Embryonic facial prominence (tissue), 1 donor: ENCODE measurements around the gene PIAS2.
"Not testable (repeated sequence)": the region's sequence is repeated elsewhere in the genome, so short reads cannot be mapped to it uniquely, and the experiment has no call there.

ENCODE experiments used
- DNase-seq: peaks from one replicate; pipeline ENCODE4 v3.0.0-alpha.2; 2016; ENCODE audit errors: extremely low spot score

Gene PIAS2, protein sequence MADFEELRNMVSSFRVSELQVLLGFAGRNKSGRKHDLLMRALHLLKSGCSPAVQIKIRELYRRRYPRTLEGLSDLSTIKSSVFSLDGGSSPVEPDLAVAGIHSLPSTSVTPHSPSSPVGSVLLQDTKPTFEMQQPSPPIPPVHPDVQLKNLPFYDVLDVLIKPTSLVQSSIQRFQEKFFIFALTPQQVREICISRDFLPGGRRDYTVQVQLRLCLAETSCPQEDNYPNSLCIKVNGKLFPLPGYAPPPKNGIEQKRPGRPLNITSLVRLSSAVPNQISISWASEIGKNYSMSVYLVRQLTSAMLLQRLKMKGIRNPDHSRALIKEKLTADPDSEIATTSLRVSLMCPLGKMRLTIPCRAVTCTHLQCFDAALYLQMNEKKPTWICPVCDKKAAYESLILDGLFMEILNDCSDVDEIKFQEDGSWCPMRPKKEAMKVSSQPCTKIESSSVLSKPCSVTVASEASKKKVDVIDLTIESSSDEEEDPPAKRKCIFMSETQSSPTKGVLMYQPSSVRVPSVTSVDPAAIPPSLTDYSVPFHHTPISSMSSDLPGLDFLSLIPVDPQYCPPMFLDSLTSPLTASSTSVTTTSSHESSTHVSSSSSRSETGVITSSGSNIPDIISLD

DNA sequence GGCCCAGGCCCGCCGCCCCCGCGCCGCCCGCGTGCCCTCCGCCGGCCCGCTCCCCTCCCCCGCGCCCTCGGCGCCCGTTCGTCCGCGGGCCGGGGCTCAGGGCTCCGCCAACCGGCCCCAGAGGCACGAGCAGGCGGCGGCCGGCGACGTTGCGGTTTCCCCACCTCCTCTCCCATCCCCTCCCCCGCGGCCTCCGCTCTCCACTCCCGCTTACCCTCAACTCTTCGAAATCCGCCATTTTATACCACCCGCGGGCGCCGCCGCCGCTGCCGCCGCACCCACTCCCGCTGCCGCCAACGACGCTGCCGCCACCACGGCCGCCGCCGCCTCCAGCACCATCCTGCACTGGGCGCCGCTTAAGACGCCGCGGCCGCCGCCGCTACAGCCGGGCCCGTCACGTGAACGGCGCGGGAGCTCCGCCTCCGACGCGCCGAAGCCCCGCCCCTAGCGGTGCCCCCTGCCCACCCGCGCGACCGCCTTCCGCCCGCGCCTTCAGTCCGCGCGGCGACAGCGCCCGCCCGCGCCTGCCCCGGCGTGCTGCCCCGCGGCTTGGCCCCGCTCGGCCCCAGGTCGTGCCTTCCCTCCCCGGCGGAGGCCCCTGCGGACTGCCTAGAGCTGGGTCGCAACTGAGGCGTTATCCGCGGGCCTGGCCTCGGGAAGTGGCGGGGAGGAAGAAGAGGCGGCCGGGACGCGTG, at the start of gene PIAS2, which contains the start of gene KATNAL2:
Gene PIAS2, minus strand, starts transcription at position 400 of the 695 bp plus-strand sequence. Its CDS starts 162 bp downstream, at position 238.
Gene KATNAL2, plus strand, starts transcription at position 495 of the 695 bp plus-strand sequence. CDS start 29,271 bp downstream, outside the sequence.
- DNase-seq = peak; percentile 36

DNA sequence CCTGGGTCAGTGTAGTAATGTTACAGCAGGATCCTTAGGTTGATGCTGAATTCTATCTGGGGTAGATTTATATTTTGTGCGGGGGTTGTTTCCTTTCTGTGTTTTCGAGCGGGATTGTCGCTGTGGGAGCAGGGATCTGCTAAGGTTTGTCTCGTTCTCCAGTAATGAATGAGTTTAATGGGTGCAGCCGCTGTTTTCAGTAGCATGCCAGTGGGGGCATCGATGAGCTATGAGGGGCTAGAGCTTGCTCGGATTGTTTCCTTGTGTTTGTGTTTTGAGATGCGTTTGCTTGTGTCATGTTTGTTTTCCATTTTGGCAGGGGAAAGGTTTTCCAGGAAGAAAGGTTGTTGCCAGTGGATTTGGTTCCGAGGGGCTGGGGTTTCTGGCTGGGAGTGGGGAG, 49.0 kb upstream of the PIAS2 start:
- DNase-seq = not testable (repeated sequence)

DNA sequence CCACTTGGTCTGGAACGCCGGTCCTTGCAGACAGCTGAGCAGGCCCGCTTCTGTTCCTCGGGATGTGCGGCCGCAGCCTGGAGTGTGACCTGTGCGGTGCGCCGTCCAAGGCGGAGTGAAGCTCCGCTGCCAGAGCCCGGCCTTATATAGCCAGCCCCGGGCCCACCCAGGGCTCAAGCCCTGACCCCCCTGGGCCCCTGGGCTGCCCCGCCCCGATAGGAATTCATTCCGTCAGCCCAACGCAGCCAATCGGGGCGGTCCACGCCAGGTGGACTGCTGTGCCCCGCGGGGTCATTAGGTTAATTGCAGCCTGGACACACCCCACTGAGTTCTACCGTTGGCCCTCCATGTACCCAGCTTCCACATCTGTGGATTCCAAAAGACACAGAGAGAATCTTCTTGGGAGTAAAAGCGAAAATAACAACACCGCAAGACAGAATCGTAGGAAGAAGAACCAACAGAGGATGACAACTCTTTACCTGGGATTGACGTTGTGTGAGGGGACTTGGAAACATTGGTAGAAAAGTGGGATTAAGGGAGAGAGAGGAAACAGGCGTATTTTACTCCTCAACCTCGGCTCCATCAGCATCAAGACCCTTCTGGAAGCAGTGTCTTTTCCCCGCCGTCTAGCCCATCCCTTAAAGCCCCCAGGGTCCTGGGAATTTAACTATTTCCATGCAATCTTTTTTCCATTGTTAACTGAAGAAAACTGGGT, 47.4 kb upstream of the PIAS2 start:
- DNase-seq = not testable (repeated sequence)

DNA sequence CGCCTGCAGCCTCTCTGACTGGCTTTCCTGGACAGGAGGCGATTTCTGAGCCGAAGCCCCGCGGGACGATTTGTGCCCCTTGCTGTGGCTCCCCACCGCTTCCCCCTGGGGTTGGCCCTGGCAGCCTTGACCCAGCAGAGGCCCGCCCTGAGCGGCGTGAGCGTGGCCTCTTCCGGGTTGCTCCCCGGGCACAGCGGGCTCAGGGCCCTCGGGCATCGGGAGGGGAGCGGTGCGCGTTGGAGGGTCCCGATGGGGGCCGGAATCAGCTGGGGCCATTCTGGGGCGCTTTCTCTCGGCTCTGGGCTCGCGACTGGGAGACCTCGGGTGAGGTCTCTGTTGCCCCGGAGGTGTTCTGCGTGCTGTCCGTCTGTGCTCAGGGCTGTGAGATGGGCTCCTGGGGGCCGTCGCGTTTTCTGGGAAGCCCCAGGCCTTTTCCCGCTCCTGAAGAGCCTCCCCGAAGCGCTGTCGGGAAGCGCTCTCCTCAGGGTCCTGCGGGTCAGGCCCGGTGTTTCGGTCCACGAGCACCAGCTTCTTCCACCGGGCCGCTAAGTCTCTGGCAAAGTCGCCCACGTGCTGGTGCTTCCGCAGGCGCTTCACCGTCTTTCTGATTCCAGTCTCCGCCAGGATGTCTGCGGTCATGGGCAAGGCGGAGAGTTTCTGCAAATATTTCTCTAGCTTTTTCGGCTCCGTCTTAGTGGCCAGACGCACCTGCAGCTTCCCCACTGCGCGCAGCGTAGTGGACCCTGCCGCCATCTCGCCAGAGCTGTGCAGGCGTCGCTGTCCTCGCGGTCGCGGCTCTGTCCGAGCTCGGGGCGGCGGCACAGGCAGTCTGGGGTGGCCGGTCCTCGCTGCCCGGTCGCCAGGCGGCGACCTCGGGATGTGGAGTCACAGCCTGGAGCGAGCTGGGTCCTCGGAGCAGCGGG, 46.6 kb upstream of the PIAS2 start:
- not testable (repeated sequence) for DNase-seq

DNA sequence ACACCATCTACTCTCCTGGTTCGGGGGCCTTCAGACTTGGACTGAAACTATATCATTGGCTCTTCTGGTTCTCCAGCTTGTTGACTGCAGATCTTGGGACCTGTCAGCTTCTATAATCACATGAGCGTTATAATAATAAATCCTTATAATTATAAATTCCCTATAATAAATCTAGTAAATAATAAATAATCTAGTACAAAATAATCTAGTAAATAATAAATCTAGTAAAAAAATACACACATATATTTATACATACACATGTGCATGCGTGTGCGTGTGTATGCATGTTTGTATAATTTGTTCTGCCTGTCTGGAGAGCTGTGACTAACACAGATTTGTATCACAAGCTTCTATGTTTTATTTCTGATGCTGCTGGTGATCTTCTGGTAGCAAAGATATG, 40.9 kb upstream of the PIAS2 start:
- no peak for DNase-seq

DNA sequence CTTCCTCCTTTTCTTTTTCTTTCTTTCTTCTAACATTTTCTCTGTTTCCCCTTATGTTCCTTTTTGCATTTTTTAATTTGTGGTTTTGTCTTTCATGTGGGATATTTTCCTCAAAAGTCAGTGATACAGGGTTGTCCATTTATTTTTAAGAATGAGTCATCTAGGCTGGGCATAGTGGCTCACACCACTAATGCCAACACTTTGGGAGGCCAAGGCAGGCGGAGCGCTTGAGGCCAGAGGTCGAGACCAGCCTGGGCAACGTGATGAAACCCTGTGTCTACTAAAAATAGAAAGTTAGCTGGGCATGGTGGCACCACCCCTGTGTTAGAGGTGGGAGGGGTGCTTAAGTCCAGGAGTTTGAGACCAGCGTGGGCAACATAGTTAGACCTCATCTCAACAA, 35.9 kb upstream of the PIAS2 start:
- no peak for DNase-seq

DNA sequence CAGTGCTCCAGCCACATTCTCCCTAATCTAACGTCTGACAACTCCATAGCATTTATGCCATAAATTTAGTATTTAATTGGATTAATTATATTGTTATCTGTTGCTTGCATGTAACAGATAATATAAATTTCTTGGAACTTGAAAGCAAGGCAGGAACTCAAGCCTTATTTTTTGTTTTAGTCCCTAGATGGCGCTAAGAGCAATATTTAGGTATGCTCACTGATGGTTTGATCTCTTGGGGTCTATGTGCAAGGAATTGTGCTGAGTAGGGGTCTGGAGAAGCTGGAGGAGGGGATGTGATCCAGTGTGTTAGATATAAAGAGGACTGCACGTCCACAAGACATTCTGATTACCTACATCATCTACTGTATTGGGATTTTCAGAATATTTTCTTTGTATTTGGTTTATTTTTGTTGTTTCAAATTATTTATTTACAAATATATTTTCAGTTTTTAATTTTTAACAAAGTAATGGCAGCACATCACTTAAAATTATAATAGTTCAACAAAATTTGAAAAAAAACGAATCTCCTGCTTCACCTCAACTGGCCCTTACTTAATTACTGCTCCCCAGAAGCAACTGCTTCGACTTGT, 32.9 kb upstream of the PIAS2 start:
- no peak for DNase-seq

DNA sequence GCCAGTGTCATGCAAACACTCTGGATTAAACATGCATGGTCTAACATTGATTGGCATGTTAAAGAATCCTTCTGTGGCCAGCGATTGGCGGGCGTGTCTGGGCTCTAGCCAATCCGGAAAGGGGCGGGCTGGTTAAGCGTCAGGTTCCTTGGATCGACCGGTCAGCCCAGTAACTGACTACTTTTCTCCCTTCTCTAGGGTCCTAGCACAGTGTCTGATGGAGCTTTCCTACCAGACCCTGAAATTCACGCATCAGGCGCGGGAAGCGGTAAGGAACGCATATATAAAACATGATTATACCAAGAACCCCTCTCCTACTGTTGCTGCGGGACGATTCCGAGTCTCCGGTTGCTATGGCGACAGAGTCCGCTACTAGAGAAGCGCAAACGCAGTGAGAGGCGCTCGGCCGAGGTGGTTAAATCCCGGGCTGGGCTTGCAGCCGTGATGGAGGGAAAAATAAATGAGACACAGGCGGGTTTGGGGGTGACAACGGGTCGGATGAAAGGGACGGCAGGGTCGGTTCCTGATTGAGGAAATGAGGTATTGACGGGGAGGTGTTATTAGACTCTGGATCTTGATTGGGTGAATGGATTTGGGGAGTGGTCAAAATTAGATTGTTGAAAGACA, 29.5 kb upstream of the PIAS2 start:
- peak; percentile 75 for DNase-seq

DNA sequence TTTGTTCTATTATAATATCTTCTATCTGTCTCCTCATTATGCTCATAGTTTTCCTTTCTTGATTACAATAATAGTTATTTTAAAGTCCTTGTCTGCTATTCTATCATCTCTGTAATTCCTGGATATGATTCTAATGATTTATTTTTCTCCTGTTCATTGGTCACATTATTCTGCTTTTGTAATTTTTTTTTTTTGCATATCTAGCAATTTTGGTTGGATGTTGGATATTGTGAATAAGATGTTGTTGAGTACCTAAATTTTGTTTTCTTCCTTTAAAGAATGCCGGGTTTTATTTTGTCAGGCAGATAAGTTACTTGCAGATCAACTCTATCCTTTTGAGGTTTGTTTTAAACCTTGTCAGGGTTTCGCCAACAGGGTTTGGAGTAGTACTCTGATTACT, 25.3 kb upstream of the PIAS2 start:
- DNase-seq = no peak

DNA sequence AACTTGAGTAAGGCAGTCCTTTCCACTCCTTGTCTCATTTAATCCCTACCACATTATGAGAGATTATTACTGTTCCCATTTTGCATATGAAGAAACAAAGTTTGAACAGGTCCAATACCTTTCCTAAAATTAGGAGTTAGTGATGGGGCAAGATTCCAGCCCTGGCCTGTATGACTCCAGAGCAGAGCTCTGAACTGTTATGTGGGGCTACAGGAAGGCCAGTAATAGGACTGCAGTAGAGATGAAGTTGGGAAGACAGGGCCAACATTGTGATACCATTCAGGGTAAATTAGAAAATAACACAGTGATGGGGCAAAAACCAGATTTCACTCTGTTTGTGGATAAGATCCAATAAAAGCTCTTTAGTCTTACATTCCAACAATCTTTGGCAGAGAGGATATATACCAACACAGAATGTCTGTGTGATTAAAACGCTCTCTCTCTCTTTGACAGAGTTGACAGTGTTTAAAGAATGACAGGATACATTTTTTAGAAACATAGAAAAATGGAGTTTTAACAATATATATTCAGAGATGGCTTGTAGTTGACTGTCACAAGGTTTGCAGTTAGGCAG, 22.8 kb upstream of the PIAS2 start:
- DNase-seq = no peak

DNA sequence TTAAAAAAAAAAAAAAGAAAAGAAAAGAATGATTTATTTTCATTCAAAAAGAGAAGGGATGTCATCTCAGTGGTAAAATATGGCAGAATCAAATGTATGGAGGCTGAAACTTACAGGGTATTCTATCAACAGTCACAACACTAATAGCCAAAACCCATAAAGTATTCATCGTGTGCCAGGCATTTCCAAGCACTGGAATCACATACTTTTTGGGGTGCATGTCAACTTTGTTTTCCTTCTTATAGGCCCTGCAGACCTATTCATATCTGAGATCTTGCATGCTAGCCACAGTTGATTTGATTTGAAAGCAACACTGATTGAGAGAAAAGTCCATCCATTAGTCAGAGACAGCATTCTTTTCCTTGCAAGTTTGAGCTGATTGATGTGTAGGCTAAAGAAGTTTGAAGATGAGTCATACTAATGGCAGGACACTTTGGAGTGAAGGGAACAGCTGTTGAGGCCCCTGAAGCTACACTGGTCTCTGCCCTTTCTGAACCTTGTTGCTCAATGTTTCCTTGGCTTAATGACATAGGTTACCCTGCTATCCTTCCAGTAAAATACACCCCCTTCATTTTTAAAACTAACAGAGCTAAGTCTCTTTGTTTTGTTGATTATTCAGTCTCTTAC, 22.1 kb upstream of the PIAS2 start:
- DNase-seq = no peak

DNA sequence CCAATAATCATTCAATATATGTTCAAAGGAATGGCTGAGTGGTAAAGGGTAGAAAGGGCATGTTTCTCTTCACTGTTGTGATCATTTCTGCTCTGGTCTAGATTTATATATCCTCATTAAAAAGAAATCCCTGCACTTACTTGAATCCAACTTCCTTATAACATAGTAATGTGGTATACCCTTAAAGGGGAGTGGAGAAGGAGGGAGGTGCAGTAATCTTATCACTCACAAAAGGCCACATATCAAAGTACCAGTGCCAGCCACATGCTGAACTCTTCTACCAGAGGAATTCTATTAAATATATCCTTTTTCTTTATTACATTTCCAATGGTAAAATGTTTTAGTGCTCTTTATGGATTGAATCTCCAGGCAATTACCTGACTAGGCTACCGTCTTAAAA, 3.3 kb upstream of the PIAS2 start:
- no peak for DNase-seq

DNA sequence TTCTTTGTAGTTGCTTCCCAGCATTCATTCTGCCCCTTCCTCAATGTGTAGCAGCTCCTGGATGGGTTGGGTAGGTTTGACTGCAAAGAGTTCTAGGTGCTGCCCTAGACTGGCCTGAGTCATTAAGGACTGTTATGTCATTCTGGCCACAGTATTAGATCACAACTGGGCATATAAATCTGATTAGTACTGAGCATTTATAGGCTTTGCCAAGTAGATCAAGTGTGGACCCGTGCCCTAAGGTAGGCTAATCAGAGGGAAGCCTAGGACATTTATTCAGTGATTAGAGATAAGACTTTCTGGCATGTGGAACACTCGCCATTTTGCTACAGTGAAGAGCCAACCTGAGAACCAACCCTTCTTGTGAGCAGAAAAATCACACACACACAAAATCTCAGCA, 2.8 kb upstream of the PIAS2 start:
- DNase-seq = no peak

DNA sequence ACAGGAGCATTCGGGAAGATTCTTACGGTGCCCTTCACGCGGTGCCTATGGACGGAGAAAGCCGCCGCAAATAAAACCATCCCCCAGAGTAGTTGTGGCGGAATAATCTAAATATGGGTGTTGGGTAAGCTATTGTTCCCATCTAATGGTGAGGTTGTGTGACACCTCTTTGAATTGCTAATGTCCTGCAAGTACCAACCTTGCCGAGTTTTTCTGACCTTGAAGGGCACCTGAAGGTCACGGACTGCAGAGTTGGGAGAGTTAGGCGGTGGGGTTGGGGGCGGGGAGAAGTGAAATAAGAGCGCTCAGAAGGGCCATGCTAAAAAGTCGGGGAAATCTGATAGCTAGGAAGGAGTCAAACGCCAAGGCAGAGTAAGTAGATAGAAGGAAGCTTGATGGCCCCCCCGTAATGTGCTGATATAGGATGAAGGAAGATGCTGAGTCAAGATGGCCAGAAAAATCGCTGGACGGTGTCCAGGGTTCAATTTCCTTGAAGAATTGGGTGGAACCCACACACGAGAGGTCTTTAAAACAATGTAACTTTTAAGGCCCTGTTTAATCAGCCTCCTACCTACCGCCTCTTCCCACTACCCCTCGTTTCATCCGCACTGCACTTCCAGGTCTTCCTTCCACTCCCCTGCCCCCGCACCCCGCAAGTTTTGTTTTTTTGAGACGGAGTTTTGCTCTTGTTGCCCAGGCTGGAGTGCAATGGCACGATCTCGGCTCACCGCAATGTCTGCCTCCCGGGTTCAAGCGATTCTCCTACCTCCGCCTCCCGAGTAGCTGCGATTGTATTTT, 695 bp upstream of the PIAS2 start:
- DNase-seq = no peak

DNA sequence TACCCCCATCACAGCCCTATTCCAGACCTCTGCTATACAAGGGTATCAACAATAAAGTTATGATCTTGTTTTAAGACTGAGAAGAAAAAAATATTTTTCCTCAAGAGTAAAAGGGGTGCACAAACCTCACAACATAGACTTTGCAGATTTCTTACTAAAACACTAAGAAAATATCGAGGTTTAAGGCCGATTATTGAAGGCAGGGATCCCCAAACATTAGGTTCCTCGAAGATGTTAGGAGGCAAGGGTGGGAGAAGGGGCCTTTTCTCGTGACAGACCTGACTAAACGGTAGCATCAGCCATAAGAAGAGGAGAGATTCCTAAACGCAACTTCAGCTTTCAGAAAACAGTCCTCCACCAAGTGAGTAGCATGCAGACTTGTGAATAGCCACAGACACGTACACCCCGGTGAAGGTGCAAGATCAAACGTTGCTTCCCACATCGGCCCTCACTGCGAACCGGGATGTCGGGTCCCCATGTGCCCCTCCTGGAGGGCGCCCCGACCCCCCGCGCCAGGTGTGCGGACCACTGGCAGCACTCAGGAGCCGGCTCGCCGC, 678 bp downstream of the PIAS2 start:
- DNase-seq = no peak

DNA sequence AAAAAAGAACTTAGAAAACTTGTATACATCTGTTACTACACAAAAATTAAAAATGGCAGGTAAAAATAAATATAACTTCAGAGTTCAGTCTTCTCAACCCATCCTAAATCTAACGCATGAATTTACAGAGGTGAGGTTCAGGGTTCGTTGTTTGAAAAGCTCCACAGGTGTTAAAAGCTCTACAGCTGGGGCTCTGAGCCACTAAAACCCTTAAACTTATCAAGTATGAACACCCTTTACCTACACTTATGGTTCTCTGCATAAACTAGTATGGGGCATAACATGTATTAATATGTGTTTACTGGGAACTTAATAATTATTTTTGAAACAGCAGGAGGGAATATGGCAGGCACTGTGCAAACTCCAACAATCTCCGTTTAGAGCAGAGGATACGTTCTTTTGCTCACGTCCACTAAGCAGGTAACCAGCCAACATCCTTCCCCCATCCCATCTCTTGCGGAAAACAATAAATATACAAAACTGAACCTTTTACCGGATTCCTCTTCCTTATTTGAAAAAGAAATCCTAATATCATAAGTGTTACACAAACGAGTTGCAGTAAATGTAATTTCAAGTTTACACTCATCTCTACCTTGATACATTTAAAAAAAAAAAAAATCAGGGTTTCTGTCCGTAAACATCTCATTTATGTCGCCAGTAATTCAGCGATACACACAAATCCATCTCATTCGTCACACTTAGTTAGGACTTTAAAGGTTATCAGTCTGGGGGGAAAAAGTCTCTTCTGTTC, 1.3 kb downstream of the PIAS2 start:
- DNase-seq = no peak

DNA sequence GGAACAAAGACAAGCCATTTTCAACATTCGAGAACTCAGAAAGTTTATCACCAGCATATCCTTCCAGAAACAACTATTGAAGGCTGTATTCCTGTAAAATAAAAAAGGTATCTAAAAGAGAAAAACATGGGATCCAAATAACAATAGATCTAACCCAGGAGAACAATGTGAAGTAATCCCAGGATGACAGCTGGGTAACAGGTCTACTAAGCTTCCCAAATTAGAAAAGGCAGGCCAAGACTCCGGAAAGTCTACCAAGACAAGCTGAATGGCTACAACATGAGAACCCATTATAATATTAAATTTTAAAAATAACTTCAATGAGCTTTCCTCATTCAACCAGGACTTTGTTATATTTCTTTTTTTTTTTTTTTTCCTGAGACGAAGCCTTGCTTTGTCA, 6.5 kb downstream of the PIAS2 start:
- no peak for DNase-seq
